GM20000 (cell line): ENCODE measurements around the gene FGD6.

Source experiments
- DNase-seq: peaks from one replicate; pipeline ENCODE4 v3.0.0; 2012; ENCODE audit warnings: low spot score
- TF ChIP-seq, protein P1 (sequence below): IDR thresholded peaks from 2 replicates; pipeline ENCODE4 v1.5.1; 2012; ENCODE audit warnings: mild to moderate bottlenecking, control low read depth; ENCODE audit errors: extremely low read depth, missing control alignments

Gene FGD6

DNA sequence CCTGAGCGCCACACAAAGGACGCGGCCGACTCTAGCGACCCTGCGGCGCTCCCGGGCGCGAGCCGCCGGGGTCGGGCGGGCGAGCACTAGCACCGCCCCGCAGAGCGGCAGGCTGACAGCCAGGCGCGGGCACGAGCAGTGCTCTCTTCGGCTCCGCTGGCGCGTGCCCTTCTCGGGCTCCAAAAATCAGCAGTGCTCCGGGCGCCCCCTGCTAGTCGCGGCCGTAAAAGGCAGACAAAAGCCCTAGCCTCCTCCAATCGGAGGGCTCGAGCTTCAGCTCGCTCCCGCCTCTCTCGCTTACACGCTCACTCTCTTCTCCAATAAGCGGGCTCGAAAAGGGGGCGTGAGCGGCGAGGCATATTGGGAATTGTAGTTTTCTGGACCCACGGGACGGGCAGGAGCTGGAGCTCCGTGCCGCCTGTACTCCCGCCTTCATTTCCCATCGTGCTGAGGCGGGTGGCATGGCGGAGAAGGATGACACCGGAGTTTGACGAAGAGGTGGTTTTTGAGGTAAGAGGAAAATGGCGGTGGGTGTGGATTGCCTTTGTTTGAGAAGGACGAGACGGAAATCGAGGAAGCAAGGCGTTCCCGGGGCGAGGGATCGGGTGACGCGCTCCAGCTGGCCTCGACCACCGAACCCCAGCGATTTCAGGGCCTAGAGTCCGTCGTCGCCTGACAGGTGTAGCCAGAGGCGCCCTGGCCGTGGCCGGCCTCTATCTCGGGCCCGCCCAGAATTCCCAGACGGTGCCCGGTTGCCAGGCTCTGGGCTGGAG is at the start of gene FGD6, which contains the start of gene VEZT:
FGD6 (minus strand) TSS at position 91 of the 773 bp plus-strand sequence. CDS start 227 bp downstream, outside the sequence.
VEZT (plus strand) TSS at position 431 of the 773 bp plus-strand sequence; CDS start at position 475, 44 bp downstream.
- peak; percentile 95 for DNase-seq
- TF ChIP-seq, protein P1, sequence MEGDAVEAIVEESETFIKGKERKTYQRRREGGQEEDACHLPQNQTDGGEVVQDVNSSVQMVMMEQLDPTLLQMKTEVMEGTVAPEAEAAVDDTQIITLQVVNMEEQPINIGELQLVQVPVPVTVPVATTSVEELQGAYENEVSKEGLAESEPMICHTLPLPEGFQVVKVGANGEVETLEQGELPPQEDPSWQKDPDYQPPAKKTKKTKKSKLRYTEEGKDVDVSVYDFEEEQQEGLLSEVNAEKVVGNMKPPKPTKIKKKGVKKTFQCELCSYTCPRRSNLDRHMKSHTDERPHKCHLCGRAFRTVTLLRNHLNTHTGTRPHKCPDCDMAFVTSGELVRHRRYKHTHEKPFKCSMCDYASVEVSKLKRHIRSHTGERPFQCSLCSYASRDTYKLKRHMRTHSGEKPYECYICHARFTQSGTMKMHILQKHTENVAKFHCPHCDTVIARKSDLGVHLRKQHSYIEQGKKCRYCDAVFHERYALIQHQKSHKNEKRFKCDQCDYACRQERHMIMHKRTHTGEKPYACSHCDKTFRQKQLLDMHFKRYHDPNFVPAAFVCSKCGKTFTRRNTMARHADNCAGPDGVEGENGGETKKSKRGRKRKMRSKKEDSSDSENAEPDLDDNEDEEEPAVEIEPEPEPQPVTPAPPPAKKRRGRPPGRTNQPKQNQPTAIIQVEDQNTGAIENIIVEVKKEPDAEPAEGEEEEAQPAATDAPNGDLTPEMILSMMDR = peak; percentile 35

DNA sequence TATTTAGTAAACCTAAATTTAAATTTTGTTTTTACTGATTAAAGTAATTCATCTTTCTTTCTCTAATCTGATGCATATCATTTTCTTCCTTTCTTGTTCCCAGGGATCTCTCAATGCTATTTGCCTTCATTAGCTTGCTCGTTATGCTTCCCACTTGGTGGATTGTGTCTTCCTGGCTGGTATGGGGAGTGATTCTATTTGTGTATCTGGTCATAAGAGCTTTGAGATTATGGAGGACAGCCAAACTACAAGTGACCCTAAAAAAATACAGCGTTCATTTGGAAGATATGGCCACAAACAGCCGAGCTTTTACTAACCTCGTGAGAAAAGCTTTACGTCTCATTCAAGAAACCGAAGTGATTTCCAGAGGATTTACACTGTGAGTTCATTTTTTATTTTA is 49.0 kb upstream of the FGD6 start:
- DNase-seq = no peak
- TF ChIP-seq, protein P1 = no peak

DNA sequence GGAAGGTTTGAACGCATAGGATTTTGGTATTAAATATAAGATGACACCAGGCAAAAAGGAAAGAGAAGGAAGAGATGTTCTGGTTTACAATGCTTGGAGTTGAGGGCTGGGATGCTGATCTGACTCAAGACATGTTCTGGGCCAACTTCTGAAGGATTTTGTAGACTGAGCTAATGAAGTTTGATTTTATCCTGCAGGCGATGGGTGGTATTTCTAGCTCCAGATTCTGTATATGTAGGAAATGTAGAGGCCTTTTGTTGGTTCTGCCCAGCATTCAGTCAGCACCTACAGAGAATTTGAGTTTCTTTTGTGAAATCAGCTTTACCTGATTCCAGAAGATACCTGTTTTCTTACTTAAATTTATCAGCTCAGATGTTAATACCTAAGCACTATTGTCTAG is 48.5 kb upstream of the FGD6 start:
- TF ChIP-seq, protein P1 = no peak
- no peak for DNase-seq

DNA sequence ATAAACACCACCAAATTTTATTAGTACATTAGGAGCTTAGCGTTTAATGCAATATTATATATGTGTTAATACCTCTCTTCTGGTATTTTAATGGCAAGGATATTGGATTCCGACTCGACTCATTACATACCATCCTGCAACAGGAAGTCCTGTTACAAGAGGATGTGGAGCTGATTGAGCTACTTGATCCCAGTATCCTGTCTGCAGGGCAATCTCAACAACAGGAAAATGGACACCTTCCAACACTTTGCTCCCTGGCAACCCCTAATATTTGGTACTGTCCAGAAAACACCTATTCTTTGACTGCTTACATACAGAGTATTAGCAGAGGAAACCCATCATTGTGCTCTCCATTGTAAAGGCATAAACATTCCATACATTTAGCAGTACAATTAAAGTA is 45.5 kb upstream of the FGD6 start:
- DNase-seq = no peak
- TF ChIP-seq, protein P1 = no peak

DNA sequence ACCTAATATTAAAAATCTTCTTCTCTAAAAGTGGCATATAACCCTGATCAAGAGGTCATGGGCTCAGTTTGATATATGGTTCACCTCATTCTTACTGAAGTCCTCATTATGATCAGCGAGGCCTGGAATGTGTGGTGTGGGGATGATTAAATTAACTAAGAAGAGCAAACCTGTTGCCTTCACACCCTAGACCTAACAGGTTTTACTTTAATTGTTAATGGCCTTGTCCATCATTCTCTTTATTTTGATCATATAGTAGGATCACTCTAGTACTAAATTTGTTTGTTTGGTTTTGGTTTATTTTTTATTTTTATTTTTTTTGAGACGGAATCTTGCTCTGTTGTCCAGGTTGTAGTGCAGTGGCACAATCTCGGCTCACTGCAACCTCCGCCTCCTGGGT is 43.8 kb upstream of the FGD6 start:
- no peak for DNase-seq
- TF ChIP-seq, protein P1 = no peak

DNA sequence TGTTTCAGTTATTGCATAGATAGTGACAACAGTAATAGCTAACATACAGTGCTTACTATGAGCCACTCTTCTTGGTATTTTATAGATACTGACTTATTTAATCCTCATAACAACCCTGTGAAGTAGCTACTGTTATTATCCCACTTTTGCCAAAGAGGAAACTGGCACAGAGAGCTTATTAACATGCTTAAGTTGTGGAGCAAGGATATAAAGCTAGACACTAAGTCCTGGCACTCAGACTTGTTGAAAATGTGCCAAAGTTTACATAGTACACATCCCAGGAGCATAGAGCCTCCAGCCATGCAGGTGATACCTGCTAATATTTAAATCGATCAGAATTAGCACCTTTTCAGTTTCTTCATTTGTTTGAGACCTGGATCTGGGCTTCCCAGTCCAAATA is 42.1 kb upstream of the FGD6 start:
- DNase-seq = no peak
- TF ChIP-seq, protein P1 = no peak

DNA sequence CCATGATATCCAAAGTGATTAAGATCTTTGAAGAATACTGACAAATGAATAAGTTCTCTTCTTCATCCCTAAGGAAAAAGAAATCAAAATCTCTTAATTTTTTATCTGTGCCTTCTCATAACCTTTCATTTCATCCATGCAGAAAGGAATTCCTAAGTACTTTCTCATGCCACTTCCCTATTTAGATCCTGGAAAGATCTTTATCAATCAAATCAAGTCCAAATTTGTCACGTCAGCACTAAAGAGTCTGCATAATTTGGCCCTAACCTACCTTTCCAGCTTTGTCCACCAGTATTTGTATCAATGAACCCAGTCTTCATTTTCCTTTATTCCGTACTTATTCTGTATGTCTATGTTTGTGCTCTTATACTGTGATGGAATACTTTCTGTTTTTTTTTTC is 41.5 kb upstream of the FGD6 start:
- no peak for DNase-seq
- TF ChIP-seq, protein P1 = no peak
